ENCODE results near the gene ITGB2. TPM values are rescaled to one million over a fixed set of nuclear protein-coding genes. Genes with fewer than 3 reads are reported as not detected.
"Not testable (repeated sequence)": the region's sequence is repeated elsewhere in the genome, so short reads cannot be mapped to it uniquely, and the experiment has no call there.

Gene ITGB2
- total RNA-seq, 1 donor from 2014 or later, result 35.1 TPM

GRCh38 chr21:44885615-44886014, 35.1 kb downstream of the ITGB2 start:
- Histone ChIP-seq H3K4me1 (peaks cover 8% of the 10 kb centered on the region), H3K4me3 (no peak overlapping the region), H3K36me3 (no peaks in the 10 kb centered on the region), H3K27me3 (no peaks in the 10 kb centered on the region), H3K9me3 (no peaks in the 10 kb centered on the region), H3K27ac (no peak overlapping the region)
- DNase-seq (ENCODE audit: extremely low spot score in 2 of 2), result no peak
- intact Hi-C loops (cut with DNase I), result no loop called here
- TF ChIP-seq POLR2AphosphoS5 (IDR thresholded peaks at IDR 0.05; ENCODE audit: insufficient read depth in 1 of 2, low read depth in 1 of 2), result no peak
- TF ChIP-seq, protein P1, sequence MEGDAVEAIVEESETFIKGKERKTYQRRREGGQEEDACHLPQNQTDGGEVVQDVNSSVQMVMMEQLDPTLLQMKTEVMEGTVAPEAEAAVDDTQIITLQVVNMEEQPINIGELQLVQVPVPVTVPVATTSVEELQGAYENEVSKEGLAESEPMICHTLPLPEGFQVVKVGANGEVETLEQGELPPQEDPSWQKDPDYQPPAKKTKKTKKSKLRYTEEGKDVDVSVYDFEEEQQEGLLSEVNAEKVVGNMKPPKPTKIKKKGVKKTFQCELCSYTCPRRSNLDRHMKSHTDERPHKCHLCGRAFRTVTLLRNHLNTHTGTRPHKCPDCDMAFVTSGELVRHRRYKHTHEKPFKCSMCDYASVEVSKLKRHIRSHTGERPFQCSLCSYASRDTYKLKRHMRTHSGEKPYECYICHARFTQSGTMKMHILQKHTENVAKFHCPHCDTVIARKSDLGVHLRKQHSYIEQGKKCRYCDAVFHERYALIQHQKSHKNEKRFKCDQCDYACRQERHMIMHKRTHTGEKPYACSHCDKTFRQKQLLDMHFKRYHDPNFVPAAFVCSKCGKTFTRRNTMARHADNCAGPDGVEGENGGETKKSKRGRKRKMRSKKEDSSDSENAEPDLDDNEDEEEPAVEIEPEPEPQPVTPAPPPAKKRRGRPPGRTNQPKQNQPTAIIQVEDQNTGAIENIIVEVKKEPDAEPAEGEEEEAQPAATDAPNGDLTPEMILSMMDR (IDR thresholded peaks at IDR 0.05), result no peak
- TF ChIP-seq POLR2A (IDR thresholded peaks at IDR 0.05), result no peak

GRCh38 chr21:44884097-44884496, 36.6 kb downstream of the ITGB2 start:
- TF ChIP-seq POLR2AphosphoS5 (IDR thresholded peaks at IDR 0.05; ENCODE audit: insufficient read depth in 1 of 2, low read depth in 1 of 2) (no peak), POLR2A (IDR thresholded peaks at IDR 0.05) (no peak)
- Histone ChIP-seq H3K36me3 (no peaks in the 10 kb centered on the region), H3K4me1 (peaks cover 8% of the 10 kb centered on the region), H3K27me3 (no peaks in the 10 kb centered on the region), H3K4me3 (no peak overlapping the region), H3K27ac (no peak overlapping the region), H3K9me3 (no peaks in the 10 kb centered on the region)
- intact Hi-C loops (cut with DNase I), result no loop called here
- DNase-seq (ENCODE audit: extremely low spot score in 2 of 2), result no peak

DNA sequence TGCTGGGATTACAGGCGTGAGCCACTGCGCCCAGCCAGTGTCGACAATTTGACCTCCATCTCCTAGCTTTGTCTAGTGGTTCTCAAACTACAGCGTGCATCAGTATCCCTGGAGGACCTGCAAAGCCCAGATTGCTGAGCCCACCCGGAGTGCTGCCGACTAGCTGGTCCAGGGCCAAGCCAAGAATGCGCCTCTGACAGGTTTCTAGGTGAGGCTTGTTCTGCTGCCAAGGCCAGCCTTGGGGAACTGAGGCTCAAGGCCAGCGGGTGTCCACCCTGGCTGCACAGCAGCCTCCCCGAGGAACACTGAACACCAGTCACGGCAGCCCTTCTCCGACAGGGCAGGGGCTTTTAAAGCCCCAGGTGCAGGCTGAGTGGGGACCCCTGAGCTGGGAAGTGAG, 37.4 kb downstream of the ITGB2 start:
- no peak overlapping the region for H3K4me3 ChIP-seq
- intact Hi-C loops (cut with DNase I), result no loop called here
- DNase-seq (ENCODE audit: extremely low spot score in 2 of 2), result no peak
- H3K9me3 ChIP-seq, result no peaks in the 10 kb centered on the region
- peaks cover 8% of the 10 kb centered on the region for H3K4me1 ChIP-seq
- no peaks in the 10 kb centered on the region for H3K36me3 ChIP-seq
- H3K27ac ChIP-seq, result no peak overlapping the region
- no peaks in the 10 kb centered on the region for H3K27me3 ChIP-seq
- TF ChIP-seq, protein P1 (IDR thresholded peaks at IDR 0.05), result no peak
- TF ChIP-seq POLR2AphosphoS5 (IDR thresholded peaks at IDR 0.05; ENCODE audit: insufficient read depth in 1 of 2, low read depth in 1 of 2) (no peak), POLR2A (IDR thresholded peaks at IDR 0.05) (no peak)

- peaks cover 8% of the 10 kb centered on the region for H3K4me1 ChIP-seq
- no peak overlapping the region for H3K27ac ChIP-seq
- TF ChIP-seq POLR2A (IDR thresholded peaks at IDR 0.05) (no peak), POLR2AphosphoS5 (IDR thresholded peaks at IDR 0.05; ENCODE audit: insufficient read depth in 1 of 2, low read depth in 1 of 2) (no peak)
- TF ChIP-seq, protein P1 (IDR thresholded peaks at IDR 0.05), result no peak
- no peak overlapping the region for H3K4me3 ChIP-seq
- no peaks in the 10 kb centered on the region for H3K36me3 ChIP-seq
- no peaks in the 10 kb centered on the region for H3K9me3 ChIP-seq
- no peak for DNase-seq (ENCODE audit: extremely low spot score in 2 of 2)
- H3K27me3 ChIP-seq, result no peaks in the 10 kb centered on the region
- intact Hi-C loops (cut with DNase I), result no loop called here
These were observed 39.4 kb downstream of the ITGB2 start for GRCh38 chr21:44881198-44881872.

- Histone ChIP-seq H3K36me3 (no peaks in the 10 kb centered on the region), H3K27me3 (no peaks in the 10 kb centered on the region), H3K9me3 (no peaks in the 10 kb centered on the region), H3K4me3 (no peak overlapping the region), H3K4me1 (peaks cover 12% of the 10 kb centered on the region), H3K27ac (no peak overlapping the region)
- TF ChIP-seq POLR2AphosphoS5 (IDR thresholded peaks at IDR 0.05; ENCODE audit: insufficient read depth in 1 of 2, low read depth in 1 of 2), result peak in 1 of 2 donors; percentile 12
- TF ChIP-seq POLR2A (IDR thresholded peaks at IDR 0.05), result no peak
- intact Hi-C loops (cut with DNase I), result no loop called here
- DNase-seq (ENCODE audit: extremely low spot score in 2 of 2), result no peak
These were observed 40.1 kb downstream of the ITGB2 start for GRCh38 chr21:44880405-44881197.

GRCh38 chr21:44879238-44879637, 41.5 kb downstream of the ITGB2 start:
- peaks cover 25% of the 10 kb centered on the region for H3K4me1 ChIP-seq
- not testable (repeated sequence) for H3K27ac ChIP-seq

More at GRCh38 chr21:44879238-44879637, 41.5 kb downstream of the ITGB2 start:
- not testable (repeated sequence) for H3K9me3 ChIP-seq; DNase-seq (ENCODE audit: extremely low spot score in 2 of 2); H3K4me3 ChIP-seq; H3K36me3 ChIP-seq; H3K27me3 ChIP-seq
- intact Hi-C loops (cut with DNase I), result loop anchor here (10.0 kb wide), 1 partner anchor 544 kb away; the partner anchor contains the start of gene CFAP410
